ENCODE results near the gene RAP1GAP2.

Gene RAP1GAP2

DNA sequence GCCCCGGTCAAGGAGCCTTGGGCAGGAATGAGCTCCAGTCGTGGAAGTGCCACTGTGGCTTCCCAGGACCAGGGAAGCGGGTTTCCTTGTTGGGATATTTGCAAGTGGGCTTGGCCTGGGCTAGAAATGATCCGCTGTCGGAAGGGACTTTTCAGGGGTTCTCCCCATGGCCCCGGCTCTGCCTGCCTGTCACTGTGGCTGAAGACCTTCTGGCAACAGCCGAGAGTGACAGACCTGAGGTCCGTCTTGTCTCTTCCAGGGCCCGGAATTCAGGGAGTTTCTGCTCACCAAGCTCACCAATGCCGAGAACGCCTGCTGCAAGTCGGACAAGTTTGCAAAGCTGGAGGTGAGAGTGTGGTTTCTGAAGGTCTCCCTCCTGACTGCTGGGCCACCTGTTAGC is 209.5 kb downstream of the RAP1GAP2 start:
- H4K20me1 ChIP-seq (ENCODE audit: insufficient read depth, low read length): no peaks in the 10 kb centered on the region
- H3K9me2 ChIP-seq (ENCODE audit: low read depth, low read length): no peaks in the 10 kb centered on the region
- H3K9me3 ChIP-seq (ENCODE audit: low read length): no peaks in the 10 kb centered on the region
- peaks cover 37% of the 10 kb centered on the region for H3K4me1 ChIP-seq (ENCODE audit: insufficient read depth, low read length, severe bottlenecking)
- no peak overlapping the region for H3K27ac ChIP-seq (ENCODE audit: low read depth, low read length, poor library complexity, severe bottlenecking)
- H3K79me2 ChIP-seq (ENCODE audit: insufficient read depth, low read length): no peaks in the 10 kb centered on the region
- H3K27me3 ChIP-seq (ENCODE audit: insufficient read depth, low read length): no peaks in the 10 kb centered on the region; the same call in 1 of the 2 replicates
- no peak overlapping the region for H3K4me2 ChIP-seq (ENCODE audit: low read length)
- no peak overlapping the region for H3K9ac ChIP-seq (ENCODE audit: low read length)
- no peak overlapping the region for H3K4me3 ChIP-seq (ENCODE audit: low read depth, low read length, poor library complexity, severe bottlenecking)
- no peaks in the 10 kb centered on the region for H3K36me3 ChIP-seq (ENCODE audit: insufficient read depth, low read length)
- TF ChIP-seq, protein P1, sequence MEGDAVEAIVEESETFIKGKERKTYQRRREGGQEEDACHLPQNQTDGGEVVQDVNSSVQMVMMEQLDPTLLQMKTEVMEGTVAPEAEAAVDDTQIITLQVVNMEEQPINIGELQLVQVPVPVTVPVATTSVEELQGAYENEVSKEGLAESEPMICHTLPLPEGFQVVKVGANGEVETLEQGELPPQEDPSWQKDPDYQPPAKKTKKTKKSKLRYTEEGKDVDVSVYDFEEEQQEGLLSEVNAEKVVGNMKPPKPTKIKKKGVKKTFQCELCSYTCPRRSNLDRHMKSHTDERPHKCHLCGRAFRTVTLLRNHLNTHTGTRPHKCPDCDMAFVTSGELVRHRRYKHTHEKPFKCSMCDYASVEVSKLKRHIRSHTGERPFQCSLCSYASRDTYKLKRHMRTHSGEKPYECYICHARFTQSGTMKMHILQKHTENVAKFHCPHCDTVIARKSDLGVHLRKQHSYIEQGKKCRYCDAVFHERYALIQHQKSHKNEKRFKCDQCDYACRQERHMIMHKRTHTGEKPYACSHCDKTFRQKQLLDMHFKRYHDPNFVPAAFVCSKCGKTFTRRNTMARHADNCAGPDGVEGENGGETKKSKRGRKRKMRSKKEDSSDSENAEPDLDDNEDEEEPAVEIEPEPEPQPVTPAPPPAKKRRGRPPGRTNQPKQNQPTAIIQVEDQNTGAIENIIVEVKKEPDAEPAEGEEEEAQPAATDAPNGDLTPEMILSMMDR (IDR thresholded peaks at IDR 0.05; ENCODE audit: low read length): no peak
- TF ChIP-seq EZH2 (IDR thresholded peaks at IDR 0.05; ENCODE audit: borderline replicate concordance, low read length): no peak
- H2AFZ ChIP-seq (ENCODE audit: low read length): no peak overlapping the region
- H3F3A ChIP-seq (ENCODE audit: insufficient read depth, low read length): no peaks in the 10 kb centered on the region

DNA sequence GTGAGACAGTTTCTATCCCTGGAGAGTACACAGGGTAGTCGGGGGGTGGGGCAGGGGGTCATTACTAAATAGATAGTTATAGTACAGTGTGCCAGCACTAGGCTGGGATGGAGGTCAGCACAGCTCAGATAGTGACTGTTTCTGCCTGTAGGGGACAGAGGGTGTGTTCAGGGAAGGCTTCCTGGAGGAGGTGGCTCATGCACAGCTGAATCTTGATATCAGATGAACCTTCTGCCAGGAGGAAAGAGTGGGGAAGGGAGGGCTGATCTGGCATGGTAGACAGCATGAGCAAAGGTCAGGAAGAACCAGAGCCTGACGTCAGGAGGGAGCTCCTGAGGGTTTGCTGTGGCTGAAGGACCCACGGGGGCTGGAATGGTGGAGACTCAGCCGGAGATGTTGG is 210.6 kb downstream of the RAP1GAP2 start:
- Histone ChIP-seq H3K4me3 (ENCODE audit: low read depth, low read length, poor library complexity, severe bottlenecking) (no peak overlapping the region), H2AFZ (ENCODE audit: low read length) (no peak overlapping the region), H3K27ac (ENCODE audit: low read depth, low read length, poor library complexity, severe bottlenecking) (no peak overlapping the region), H3K4me2 (ENCODE audit: low read length) (no peak overlapping the region), H4K20me1 (ENCODE audit: insufficient read depth, low read length) (no peaks in the 10 kb centered on the region), H3K27me3 (ENCODE audit: insufficient read depth, low read length) (no peaks in the 10 kb centered on the region; the same call in 1 of the 2 replicates), H3K4me1 (ENCODE audit: insufficient read depth, low read length, severe bottlenecking) (peaks cover 32% of the 10 kb centered on the region), H3K9me3 (ENCODE audit: low read length) (no peaks in the 10 kb centered on the region), H3K9ac (ENCODE audit: low read length) (no peak overlapping the region), H3K79me2 (ENCODE audit: insufficient read depth, low read length) (no peaks in the 10 kb centered on the region), H3K36me3 (ENCODE audit: insufficient read depth, low read length) (no peaks in the 10 kb centered on the region), H3F3A (ENCODE audit: insufficient read depth, low read length) (no peaks in the 10 kb centered on the region), H3K9me2 (ENCODE audit: low read depth, low read length) (no peaks in the 10 kb centered on the region)
- TF ChIP-seq, protein P1 (IDR thresholded peaks at IDR 0.05; ENCODE audit: low read length): no peak
- no peak for TF ChIP-seq EZH2 (IDR thresholded peaks at IDR 0.05; ENCODE audit: borderline replicate concordance, low read length)

DNA sequence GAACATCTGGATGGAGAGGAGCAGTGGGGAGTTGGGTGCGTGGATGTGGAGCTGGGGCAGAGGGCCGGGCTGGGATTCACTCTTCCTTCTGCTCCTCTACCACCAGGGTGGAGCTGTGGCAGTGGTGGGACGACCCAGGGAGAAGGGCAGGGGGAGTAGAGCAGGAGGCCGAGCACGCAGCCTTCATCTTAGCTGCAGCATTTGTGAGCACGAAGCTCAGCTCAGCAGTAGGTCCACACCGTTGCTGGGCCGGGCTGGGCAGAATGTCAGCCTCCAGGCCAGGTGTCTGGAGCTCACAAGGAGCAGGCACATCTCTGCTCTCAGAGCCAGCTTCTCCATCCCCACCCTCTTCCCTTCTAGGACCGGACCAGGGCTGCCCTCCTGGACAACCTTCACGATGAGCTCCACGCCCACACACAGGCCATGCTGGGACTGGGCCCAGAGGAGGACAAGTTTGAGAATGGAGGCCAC is 211.4 kb downstream of the RAP1GAP2 start:
- Histone ChIP-seq H3K4me2 (ENCODE audit: low read length) (no peak overlapping the region), H4K20me1 (ENCODE audit: insufficient read depth, low read length) (no peaks in the 10 kb centered on the region), H3K27me3 (ENCODE audit: insufficient read depth, low read length) (no peaks in the 10 kb centered on the region; the same call in 1 of the 2 replicates), H2AFZ (ENCODE audit: low read length) (no peak overlapping the region), H3F3A (ENCODE audit: insufficient read depth, low read length) (no peaks in the 10 kb centered on the region), H3K9me2 (ENCODE audit: low read depth, low read length) (no peaks in the 10 kb centered on the region), H3K79me2 (ENCODE audit: insufficient read depth, low read length) (no peaks in the 10 kb centered on the region), H3K27ac (ENCODE audit: low read depth, low read length, poor library complexity, severe bottlenecking) (no peak overlapping the region), H3K36me3 (ENCODE audit: insufficient read depth, low read length) (no peaks in the 10 kb centered on the region), H3K4me1 (ENCODE audit: insufficient read depth, low read length, severe bottlenecking) (peaks cover 24% of the 10 kb centered on the region), H3K9me3 (ENCODE audit: low read length) (no peaks in the 10 kb centered on the region), H3K9ac (ENCODE audit: low read length) (no peak overlapping the region), H3K4me3 (ENCODE audit: low read depth, low read length, poor library complexity, severe bottlenecking) (no peak overlapping the region)
- TF ChIP-seq, protein P1 (IDR thresholded peaks at IDR 0.05; ENCODE audit: low read length): no peak
- TF ChIP-seq EZH2 (IDR thresholded peaks at IDR 0.05; ENCODE audit: borderline replicate concordance, low read length): no peak

All from OCI-LY1 (cell line).